Calu3 (cell line): ENCODE measurements around the gene ACAP2. TPM values are rescaled to one million over a fixed set of nuclear protein-coding genes. Genes with fewer than 3 reads are reported as not detected.

ENCODE experiments used
- BruUV-seq: library from RNA; stranded (reverse); fragments of 400-500 nt; replicated peaks from 2 replicates; lab custom pipeline; 2021; lab: Mats Ljungman, UMichigan
- CTCF ChIA-PET: fragments of 300-600 bp; sonication (Branson Sonifier 250); formaldehyde crosslinking; loops from one replicate; lab custom pipeline; 2022; ENCODE audit warnings: antibody characterized with exemption; lab: Charles Lee
- DNase-seq: peaks from one replicate; pipeline ENCODE4 v3.0.0; 2022
- H3K27ac Mint-ChIP-seq: one replicate; pipeline ENCODE4 v1.8.0; 2022; ENCODE audit warnings: mixed read lengths; ENCODE audit not compliant: unreplicated experiment
- H3K27me3 Mint-ChIP-seq: one replicate; pipeline ENCODE4 v1.8.0; 2022; ENCODE audit warnings: mixed read lengths; ENCODE audit not compliant: unreplicated experiment
- H3K36me3 Mint-ChIP-seq: one replicate; pipeline ENCODE4 v1.8.0; 2022; ENCODE audit warnings: mild to moderate bottlenecking, moderate library complexity, mixed read lengths; ENCODE audit not compliant: insufficient read depth, unreplicated experiment
- H3K4me1 Mint-ChIP-seq: one replicate; pipeline ENCODE4 v1.8.0; 2022; ENCODE audit warnings: mild to moderate bottlenecking, low read depth, mixed read lengths; ENCODE audit not compliant: unreplicated experiment
- H3K4me3 Mint-ChIP-seq: one replicate; pipeline ENCODE4 v1.8.0; 2022; ENCODE audit warnings: mild to moderate bottlenecking, low read depth, moderate library complexity, mixed read lengths; ENCODE audit not compliant: unreplicated experiment
- H3K9me3 Mint-ChIP-seq: one replicate; pipeline ENCODE4 v1.8.0; 2022; ENCODE audit warnings: low read depth, mixed read lengths; ENCODE audit not compliant: unreplicated experiment
- CTCF ChIP-seq: fragments of 200-600 bp; IDR thresholded peaks from one replicate; pipeline ENCODE4 v1.8.0; 2022; ENCODE audit warnings: antibody characterized with exemption; ENCODE audit not compliant: unreplicated experiment
- intact Hi-C: fragments of 100-400 bp; cut with micrococcal nuclease; formaldehyde crosslinking; loops from one replicate; pipeline ENCODE4 v1.10.0; 2022; ENCODE audit not compliant: unreplicated experiment
- total RNA-seq: library from RNA; stranded (reverse); gene quantifications from 2 replicates; pipeline ENCODE4 v1.2.3, GENCODE V29; 2022

Gene ACAP2
- total RNA-seq, 1 experiment from 2014 or later = 74.0 TPM

DNA sequence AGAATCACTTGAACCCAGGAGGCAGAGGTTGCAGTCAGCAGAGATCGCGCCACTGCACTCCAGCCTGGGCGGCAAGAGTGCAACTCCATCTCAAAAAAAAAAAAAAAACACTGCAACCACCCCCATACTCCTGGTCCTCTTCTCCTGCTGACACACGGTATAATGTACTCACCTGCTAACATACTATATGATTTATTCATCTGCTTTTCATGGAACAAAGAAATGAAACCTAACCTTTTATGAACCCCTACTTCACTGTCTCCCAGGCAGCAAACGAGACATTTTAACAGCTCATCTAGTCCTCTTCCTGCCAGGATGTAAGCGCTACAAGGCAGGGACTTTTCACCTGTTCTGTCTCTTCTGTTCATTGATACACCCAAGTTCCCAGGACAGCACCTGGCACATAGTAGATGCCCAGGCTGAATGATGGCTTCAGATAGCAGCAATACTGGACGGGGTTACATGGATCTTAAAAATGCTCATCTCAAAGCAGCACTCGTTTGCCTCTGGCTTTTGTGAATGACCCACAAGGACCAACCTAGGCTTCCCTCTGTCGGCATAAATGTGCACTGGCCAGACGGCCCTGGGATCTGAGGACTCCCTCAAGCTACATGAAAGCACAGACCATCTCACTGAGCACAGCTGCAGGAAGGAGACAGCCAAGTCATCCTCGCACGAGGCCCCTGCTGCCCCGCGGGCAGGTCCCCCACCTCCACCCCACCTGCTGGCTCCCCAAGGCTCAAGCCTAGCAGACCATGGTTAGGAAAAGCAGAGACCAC, 192.2 kb downstream of the ACAP2 start:
- TF ChIP-seq CTCF = no peak
- CTCF ChIA-PET = interaction anchor here (2.1 kb wide), 1 partner anchor 100 kb away, joined by 4 read pairs; no protein-coding TSS in a partner anchor
- H3K4me1 Mint-ChIP-seq = no peaks in the 10 kb centered on the region
- no TSS peak for BruUV-seq
- H3K36me3 Mint-ChIP-seq = no peaks in the 10 kb centered on the region
- DNase-seq = no peak
- intact Hi-C loops = no loop called here
- H3K27ac Mint-ChIP-seq = no peak overlapping the region
- H3K9me3 Mint-ChIP-seq = no peaks in the 10 kb centered on the region
- H3K27me3 Mint-ChIP-seq = no peaks in the 10 kb centered on the region
- no peak overlapping the region for H3K4me3 Mint-ChIP-seq

DNA sequence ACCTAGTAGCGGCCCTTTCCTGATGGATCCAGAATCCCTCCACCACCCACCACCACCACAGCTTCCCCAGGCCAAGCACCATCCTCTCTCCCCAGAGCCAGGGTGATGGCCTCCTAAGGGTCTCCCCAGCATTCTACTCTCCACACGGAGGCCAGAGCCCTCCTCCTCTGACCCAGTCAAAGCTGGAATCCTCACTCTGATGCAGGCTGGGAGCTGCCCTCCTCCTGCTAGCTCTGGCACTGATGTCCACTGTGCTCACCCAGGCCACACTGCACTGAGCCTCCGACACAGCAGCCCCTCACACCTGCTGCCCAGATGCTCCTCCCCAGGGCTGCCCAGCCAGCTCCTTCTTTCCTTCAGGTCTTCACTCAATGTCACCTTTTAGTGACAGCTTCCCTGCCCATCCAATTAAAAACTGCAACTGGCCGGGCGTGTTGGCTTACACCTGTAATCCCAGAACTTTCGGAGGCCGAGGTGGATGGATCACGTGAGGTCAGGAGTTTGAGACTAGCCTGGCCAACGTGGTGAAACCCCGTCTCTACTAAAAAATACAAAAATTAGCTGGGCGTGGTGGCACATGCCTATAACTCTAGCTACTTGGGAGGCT, 192.9 kb downstream of the ACAP2 start:
- H3K4me1 Mint-ChIP-seq = no peaks in the 10 kb centered on the region
- no TSS peak for BruUV-seq
- no peaks in the 10 kb centered on the region for H3K36me3 Mint-ChIP-seq

DNA sequence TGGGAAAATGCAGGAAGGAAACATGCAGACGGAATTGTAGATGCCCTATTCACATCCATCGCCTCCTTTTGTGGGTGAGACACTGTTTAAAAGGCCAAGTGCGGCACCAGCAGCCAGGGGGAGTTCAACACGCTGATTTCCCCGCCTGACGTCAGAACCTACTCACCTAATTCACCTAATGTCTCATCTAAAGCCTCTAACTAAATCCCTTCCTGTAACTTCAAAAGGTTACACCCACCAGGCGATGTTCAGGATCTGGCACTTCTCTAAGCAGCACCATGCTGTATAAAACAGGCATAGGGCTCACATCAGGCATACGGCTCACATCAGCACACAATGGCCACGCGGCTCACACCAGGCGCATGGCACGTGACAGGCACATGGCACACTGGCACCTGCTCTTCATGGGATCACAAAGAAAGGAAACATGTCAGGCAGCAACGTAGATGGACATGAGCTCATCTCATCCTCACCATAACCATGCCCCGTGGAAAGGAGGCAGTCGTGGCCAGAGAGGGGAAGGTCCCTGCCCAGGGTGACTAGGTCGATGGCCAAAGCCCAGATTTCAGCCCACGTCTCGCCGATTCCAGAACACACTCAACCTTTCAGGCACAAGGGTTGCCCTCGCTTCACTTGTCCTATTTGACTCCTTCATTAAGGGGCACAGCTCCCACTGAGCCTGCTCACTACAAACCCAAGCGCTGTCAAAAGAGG, 193.6 kb downstream of the ACAP2 start:
- intact Hi-C loops = no loop called here
- Mint-ChIP-seq H3K36me3 (no peaks in the 10 kb centered on the region), H3K4me3 (no peak overlapping the region), H3K9me3 (no peaks in the 10 kb centered on the region), H3K27me3 (no peaks in the 10 kb centered on the region), H3K4me1 (no peaks in the 10 kb centered on the region), H3K27ac (no peak overlapping the region)
- no peak for DNase-seq
- BruUV-seq = no TSS peak
- CTCF ChIA-PET = interaction anchor here (2.1 kb wide), 1 partner anchor 99 kb away, joined by 4 read pairs; no protein-coding TSS in a partner anchor
- no peak for TF ChIP-seq CTCF

More for the DNA sequence above, 192.9 kb downstream of the ACAP2 start:
- Mint-ChIP-seq H3K9me3 (no peaks in the 10 kb centered on the region), H3K27ac (no peak overlapping the region), H3K4me3 (no peak overlapping the region), H3K27me3 (no peaks in the 10 kb centered on the region)
- CTCF ChIA-PET = interaction anchor here (2.1 kb wide), 1 partner anchor 100 kb away, joined by 4 read pairs; no protein-coding TSS in a partner anchor
- intact Hi-C loops = no loop called here
- no peak for TF ChIP-seq CTCF
- DNase-seq = no peak

DNA sequence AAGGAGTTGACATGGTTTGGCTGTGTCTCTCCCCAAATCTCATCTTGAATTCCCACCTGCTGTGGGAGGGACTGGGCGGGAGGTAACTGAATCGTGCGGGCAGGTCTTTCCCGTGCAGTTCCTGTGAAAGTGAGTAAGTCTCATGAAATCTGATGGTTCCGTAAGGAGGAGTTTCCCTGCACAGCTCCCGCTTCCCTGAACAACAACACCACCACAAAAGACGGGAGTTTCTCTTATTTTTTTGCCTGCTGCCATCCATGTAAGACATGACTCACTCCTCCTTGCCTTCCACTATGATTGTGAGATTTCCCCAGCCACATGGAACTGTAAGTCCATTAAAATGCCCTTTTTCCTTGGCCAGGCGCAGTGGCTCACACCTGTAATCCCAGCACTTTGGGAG, 194.5 kb downstream of the ACAP2 start:
- no peaks in the 10 kb centered on the region for H3K4me1 Mint-ChIP-seq
- no peak for DNase-seq
- H3K27me3 Mint-ChIP-seq = no peaks in the 10 kb centered on the region
- CTCF ChIA-PET = interaction anchor here (0.6 kb wide), 1 partner anchor 35 kb away, joined by 4 read pairs; no protein-coding TSS in a partner anchor
- H3K27ac Mint-ChIP-seq = no peak overlapping the region
- TF ChIP-seq CTCF = no peak
- no peaks in the 10 kb centered on the region for H3K9me3 Mint-ChIP-seq
- intact Hi-C loops = no loop called here
- H3K4me3 Mint-ChIP-seq = no peak overlapping the region
- no TSS peak for BruUV-seq
- H3K36me3 Mint-ChIP-seq = no peaks in the 10 kb centered on the region
